Nephron progenitor cell (in vitro differentiated cells): ENCODE data around the gene MED10.

Experiments
- DNase-seq: peaks from one replicate; pipeline ENCODE4 v3.0.0; 2021
- H3K27ac Mint-ChIP-seq: 2 replicates; pipeline ENCODE4 v1.8.0; 2021; ENCODE audit warnings: mild to moderate bottlenecking, moderate library complexity, mixed read lengths
- H3K27me3 Mint-ChIP-seq: 2 replicates; pipeline ENCODE4 v1.8.0; 2021; ENCODE audit warnings: mild to moderate bottlenecking, low read depth, mixed read lengths; ENCODE audit not compliant: poor library complexity
- H3K36me3 Mint-ChIP-seq: 2 replicates; pipeline ENCODE4 v1.8.0; 2021; ENCODE audit warnings: low read depth, mixed read lengths
- H3K4me1 Mint-ChIP-seq: 2 replicates; pipeline ENCODE4 v1.8.0; 2021; ENCODE audit warnings: mixed read lengths
- H3K4me3 Mint-ChIP-seq: 2 replicates; pipeline ENCODE4 v1.8.0; 2021; ENCODE audit warnings: mild to moderate bottlenecking, moderate library complexity, mixed read lengths
- H3K9me3 Mint-ChIP-seq: 2 replicates; pipeline ENCODE4 v1.8.0; 2021; ENCODE audit warnings: mild to moderate bottlenecking, moderate library complexity, mixed read lengths
- TF ChIP-seq, protein P1 (sequence below): fragments of 200-600 bp; sonication (generic); IDR thresholded peaks from 2 replicates; pipeline ENCODE4 v1.5.0; 2021; ENCODE audit warnings: antibody characterized with exemption

The MED10 gene

GRCh38 chr5:6408627-6409446 lies 30.5 kb upstream of the MED10 start:
- Mint-ChIP-seq H3K4me1 (no peaks in the 10 kb centered on the region), H3K27ac (no peak overlapping the region), H3K9me3 (peaks cover 5% of the 10 kb centered on the region), H3K4me3 (no peak overlapping the region), H3K27me3 (peaks cover 31% of the 10 kb centered on the region), H3K36me3 (no peaks in the 10 kb centered on the region)
- DNase-seq: no peak
- TF ChIP-seq, protein P1, sequence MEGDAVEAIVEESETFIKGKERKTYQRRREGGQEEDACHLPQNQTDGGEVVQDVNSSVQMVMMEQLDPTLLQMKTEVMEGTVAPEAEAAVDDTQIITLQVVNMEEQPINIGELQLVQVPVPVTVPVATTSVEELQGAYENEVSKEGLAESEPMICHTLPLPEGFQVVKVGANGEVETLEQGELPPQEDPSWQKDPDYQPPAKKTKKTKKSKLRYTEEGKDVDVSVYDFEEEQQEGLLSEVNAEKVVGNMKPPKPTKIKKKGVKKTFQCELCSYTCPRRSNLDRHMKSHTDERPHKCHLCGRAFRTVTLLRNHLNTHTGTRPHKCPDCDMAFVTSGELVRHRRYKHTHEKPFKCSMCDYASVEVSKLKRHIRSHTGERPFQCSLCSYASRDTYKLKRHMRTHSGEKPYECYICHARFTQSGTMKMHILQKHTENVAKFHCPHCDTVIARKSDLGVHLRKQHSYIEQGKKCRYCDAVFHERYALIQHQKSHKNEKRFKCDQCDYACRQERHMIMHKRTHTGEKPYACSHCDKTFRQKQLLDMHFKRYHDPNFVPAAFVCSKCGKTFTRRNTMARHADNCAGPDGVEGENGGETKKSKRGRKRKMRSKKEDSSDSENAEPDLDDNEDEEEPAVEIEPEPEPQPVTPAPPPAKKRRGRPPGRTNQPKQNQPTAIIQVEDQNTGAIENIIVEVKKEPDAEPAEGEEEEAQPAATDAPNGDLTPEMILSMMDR: no peak

GRCh38 chr5:6408260-6408596 lies 29.9 kb upstream of the MED10 start:
- TF ChIP-seq, protein P1: no peak
- Mint-ChIP-seq H3K27me3 (peaks cover 29% of the 10 kb centered on the region), H3K4me3 (no peak overlapping the region), H3K4me1 (no peaks in the 10 kb centered on the region), H3K36me3 (no peaks in the 10 kb centered on the region), H3K27ac (no peak overlapping the region), H3K9me3 (peaks cover 5% of the 10 kb centered on the region)
- DNase-seq: no peak

DNA sequence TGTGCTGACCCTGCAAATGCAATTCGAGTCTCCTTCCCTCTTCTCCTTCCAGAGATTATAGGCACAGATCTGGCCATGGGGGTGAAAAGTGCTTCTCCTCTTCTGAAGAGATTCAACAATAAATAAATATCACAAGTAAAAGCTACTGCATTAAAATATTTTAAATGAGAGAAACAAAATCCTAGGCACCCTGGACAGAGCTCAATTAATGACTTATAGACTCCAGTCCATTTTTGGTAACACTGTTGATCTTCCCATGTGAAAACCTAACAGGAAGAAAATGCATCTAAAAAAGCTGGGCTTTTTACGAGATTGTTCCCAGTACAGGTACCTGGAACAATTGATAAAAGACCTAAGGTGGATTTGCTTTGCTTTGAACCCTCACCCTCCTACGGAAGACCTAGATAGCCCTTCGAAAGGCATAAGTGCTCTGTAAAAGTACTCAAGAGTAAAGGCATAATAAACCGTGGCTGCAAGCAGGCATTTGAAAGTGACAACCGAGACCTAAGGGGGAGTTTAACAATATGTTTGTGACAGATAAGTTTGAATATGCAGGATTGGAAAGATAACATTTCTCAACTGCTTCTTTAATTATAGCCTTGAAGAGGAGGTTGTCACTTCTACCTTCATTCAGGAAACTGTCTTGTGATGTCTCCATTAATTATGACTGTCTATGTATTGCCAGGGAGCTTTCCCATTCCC lies 29.4 kb upstream of the MED10 start:
- Mint-ChIP-seq H3K36me3 (no peaks in the 10 kb centered on the region), H3K27me3 (peaks cover 24% of the 10 kb centered on the region), H3K4me3 (no peak overlapping the region), H3K27ac (no peak overlapping the region), H3K4me1 (no peaks in the 10 kb centered on the region), H3K9me3 (peaks cover 5% of the 10 kb centered on the region)
- TF ChIP-seq, protein P1: no peak
- DNase-seq: no peak

DNA sequence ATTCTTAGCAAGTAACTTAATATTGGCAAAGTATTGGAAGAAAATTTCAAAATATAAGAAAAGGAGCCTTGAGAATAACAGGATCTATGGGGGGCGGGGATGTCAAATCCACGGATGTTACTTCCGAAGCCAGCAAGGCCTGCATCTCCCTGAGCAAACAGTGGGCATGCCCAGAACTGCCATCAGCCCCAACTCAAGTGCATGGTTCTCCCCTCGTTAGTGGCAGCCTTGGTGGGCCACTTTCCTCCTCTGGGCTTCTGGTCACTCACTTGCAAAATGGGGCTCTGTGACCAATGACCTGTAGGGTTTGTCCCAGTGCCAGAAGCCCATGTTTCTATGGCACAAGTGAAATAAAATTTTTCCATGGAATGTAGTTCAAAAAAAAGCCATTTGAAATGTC lies 27.2 kb upstream of the MED10 start:
- Mint-ChIP-seq H3K4me3 (no peak overlapping the region), H3K27ac (no peak overlapping the region), H3K36me3 (no peaks in the 10 kb centered on the region), H3K4me1 (no peaks in the 10 kb centered on the region), H3K9me3 (peaks cover 5% of the 10 kb centered on the region), H3K27me3 (peaks cover 34% of the 10 kb centered on the region)
- no peak for DNase-seq
- TF ChIP-seq, protein P1: no peak

DNA sequence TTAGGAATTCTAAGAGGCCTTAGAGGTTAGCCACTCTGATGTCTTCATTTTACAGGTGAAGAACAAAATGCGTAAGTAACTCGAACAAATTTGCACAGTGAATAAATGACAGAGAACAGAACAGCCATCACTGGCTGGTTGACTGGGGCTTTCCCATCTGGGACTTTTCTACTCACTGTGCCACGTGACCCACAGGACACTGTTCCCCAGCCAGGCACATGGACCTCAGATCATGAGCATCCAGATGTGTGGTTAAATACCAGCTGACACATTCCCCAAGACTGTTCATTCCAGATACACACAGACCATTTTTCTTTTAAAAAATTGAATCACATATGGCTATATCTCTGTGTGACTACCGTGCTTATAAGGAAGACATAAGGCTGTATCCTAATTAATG lies 25.8 kb upstream of the MED10 start:
- no peaks in the 10 kb centered on the region for H3K36me3 Mint-ChIP-seq
- DNase-seq: no peak
- H3K27ac Mint-ChIP-seq: no peak overlapping the region
- H3K27me3 Mint-ChIP-seq: peaks cover 32% of the 10 kb centered on the region
- peaks cover 1% of the 10 kb centered on the region for H3K9me3 Mint-ChIP-seq
- no peak overlapping the region for H3K4me3 Mint-ChIP-seq
- TF ChIP-seq, protein P1: no peak
- no peaks in the 10 kb centered on the region for H3K4me1 Mint-ChIP-seq

DNA sequence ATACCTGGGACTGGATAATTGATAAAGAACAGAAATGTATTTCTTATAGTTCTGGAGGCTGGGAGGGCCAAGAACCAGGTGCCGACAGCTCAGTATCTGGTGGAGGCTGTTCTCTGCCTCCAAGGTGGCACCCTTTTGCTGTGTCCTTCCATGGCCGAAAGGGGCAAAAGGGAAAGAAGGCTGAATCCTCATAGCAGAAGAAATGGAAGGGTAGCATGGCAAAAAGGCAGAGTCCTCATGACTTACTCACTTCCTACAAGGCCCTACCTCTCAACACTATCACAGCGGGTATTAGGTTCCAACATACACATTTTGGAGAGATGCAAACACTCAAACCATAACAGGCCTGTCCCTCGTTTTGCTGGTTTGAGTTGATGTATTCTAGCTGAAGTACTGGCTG lies 25.1 kb upstream of the MED10 start:
- Mint-ChIP-seq H3K4me3 (no peak overlapping the region), H3K36me3 (no peaks in the 10 kb centered on the region), H3K4me1 (no peaks in the 10 kb centered on the region), H3K27me3 (peaks cover 30% of the 10 kb centered on the region), H3K27ac (no peak overlapping the region), H3K9me3 (no peaks in the 10 kb centered on the region)
- no peak for DNase-seq
- TF ChIP-seq, protein P1: no peak
